K562 (cell line): ENCODE data around the gene ABR. TPM values are rescaled to one million over a fixed set of nuclear protein-coding genes. Genes with fewer than 3 reads are reported as not detected.

Experiments used
- ATAC-seq: fragments of 200-7000 bp; cut with Tn5 transposase; 3 replicates; pipeline ENCODE4 v1.9.1; 2020; ENCODE audit warnings: moderate library complexity
- BruUV-seq: library from RNA; stranded (reverse); fragments of 400-500 nt; replicated peaks from 2 replicates; lab custom pipeline; 2021; lab: Mats Ljungman, UMichigan
- CTCF ChIA-PET: fragments of 300-600 bp; formaldehyde crosslinking; extraction: SDS; loops from one replicate; lab custom pipeline; 2021; ENCODE audit warnings: low intra/inter-chr PET ratio; lab: Yijun Ruan, JAX
- POLR2A ChIA-PET: fragments of 300-600, 350-650 bp; sonication (Branson Sonifier 250); formaldehyde crosslinking; extraction: SDS; loops from one replicate; lab custom pipeline; 2021; ENCODE audit warnings: antibody characterized with exemption, inconsistent platforms; lab: Yijun Ruan, JAX
- DNase-seq, 4 experiments: peaks; one replicate each; pipeline versions ENCODE4 v3.0.0 to v3.0.0-alpha.2; 2011 to 2018; ENCODE audit warnings: low spot score in 3 of 4, mixed read lengths in 3 of 4; ENCODE audit errors: extremely low read depth in 1 of 4
- FAIRE-seq: peaks from 2 replicates; lab custom pipeline; 2011; peaks lifted over from hg19 to GRCh38; lab: Jason Lieb, UNC
- H2AFZ ChIP-seq: 2 replicates; pipeline ENCODE4 v1.6.0; 2011; ENCODE audit warnings: low read depth, low read length, control low read depth, inconsistent platforms
- H3K27ac ChIP-seq: fragments of 200-600 bp; 3 replicates; pipeline ENCODE4 v1.8.0; 2011; ENCODE audit warnings: low read depth, mild to moderate bottlenecking, control low read depth, inconsistent platforms, low read length, moderate library complexity, mixed read lengths; ENCODE audit errors: extremely low read depth
- H3K27me3 ChIP-seq, 2 experiments: fragments of 300-600 bp in 1 of 2; 2 replicates in 1 of 2; 3 replicates in 1 of 2; pipeline versions ENCODE4 v1.6.0 to v1.8.0; 2011; ENCODE audit warnings: inconsistent platforms in 2 of 2, low read length in 2 of 2, mild to moderate bottlenecking in 1 of 2, mixed read lengths in 1 of 2, moderate library complexity in 1 of 2; ENCODE audit not compliant: control insufficient read depth in 2 of 2, insufficient read depth in 2 of 2
- H3K36me3 ChIP-seq: fragments of 300-600 bp; 3 replicates; pipeline ENCODE4 v1.8.0; 2011; ENCODE audit warnings: mild to moderate bottlenecking, low read length, inconsistent platforms; ENCODE audit not compliant: control insufficient read depth, insufficient read depth
- H3K4me1 ChIP-seq, 2 experiments: fragments of 200-600 bp in 1 of 2; replicated peaks in 1 of 2; 2 replicates in 1 of 2; 3 replicates in 1 of 2; pipeline versions ENCODE4 v1.5.1 to v1.8.0; 2011; ENCODE audit warnings: inconsistent platforms in 2 of 2, low read length in 2 of 2, mild to moderate bottlenecking in 1 of 2, mixed read lengths in 1 of 2, moderate library complexity in 1 of 2; ENCODE audit not compliant: control insufficient read depth in 2 of 2, insufficient read depth in 2 of 2
- H3K4me2 ChIP-seq: 2 replicates; pipeline ENCODE4 v1.6.1; 2011; ENCODE audit warnings: low read length, control low read depth, inconsistent platforms, mixed read lengths; ENCODE audit not compliant: insufficient read depth
- H3K4me3 ChIP-seq: fragments of 200-600 bp; sonication (generic), shearing (Covaris generic); 2 replicates; pipeline ENCODE4 v1.5.1; 2016; ENCODE audit warnings: control low read depth, inconsistent platforms
- H3K79me2 ChIP-seq: fragments of 200-600 bp; 3 replicates; pipeline ENCODE4 v1.8.0; 2011; ENCODE audit warnings: low read length, inconsistent platforms; ENCODE audit not compliant: control insufficient read depth, insufficient read depth
- H3K9ac ChIP-seq, 2 experiments: 2 replicates each; pipeline versions ENCODE4 v1.6.0 to v1.6.1; 2011; ENCODE audit warnings: low read depth in 2 of 2, low read length in 2 of 2, control low read depth in 1 of 2, inconsistent platforms in 1 of 2, mild to moderate bottlenecking in 1 of 2, mixed read lengths in 1 of 2; ENCODE audit not compliant: insufficient read depth in 1 of 2
- H3K9me1 ChIP-seq: one replicate; pipeline ENCODE4 v1.6.0; 2011; ENCODE audit warnings: inconsistent platforms, mild to moderate bottlenecking, low read length, moderate library complexity; ENCODE audit not compliant: control insufficient read depth, insufficient read depth
- H3K9me3 ChIP-seq: replicated peaks from 2 replicates; pipeline ENCODE4 v1.5.1; 2011; ENCODE audit warnings: low read depth, low read length, inconsistent platforms; ENCODE audit not compliant: control insufficient read depth, insufficient read depth
- H4K20me1 ChIP-seq: replicated peaks from 2 replicates; pipeline ENCODE4 v1.6.1; 2011; ENCODE audit warnings: low read length, inconsistent platforms, mixed read lengths; ENCODE audit not compliant: control insufficient read depth, insufficient read depth
- ATF4 ChIP-seq: fragments of 450-650 bp; formaldehyde crosslinking; IDR thresholded peaks from 2 replicates; pipeline ENCODE4 v1.4.0; 2022; ENCODE audit warnings: mild to moderate bottlenecking, moderate library complexity
- ETV5 ChIP-seq: sonication (generic); formaldehyde crosslinking; IDR thresholded peaks from 2 replicates; pipeline ENCODE4 v1.4.0; 2020; ENCODE audit warnings: low read depth, mild to moderate bottlenecking, missing genetic modification reagents
- EWSR1 ChIP-seq: fragments of 450-650 bp; IDR thresholded peaks from 2 replicates; pipeline ENCODE4 v1.6.1; 2018; ENCODE audit warnings: borderline replicate concordance, mild to moderate bottlenecking, low read depth, moderate library complexity; ENCODE audit not compliant: partially characterized antibody
- HBP1 ChIP-seq: fragments of 450-650 bp; formaldehyde crosslinking; IDR thresholded peaks from 2 replicates; pipeline ENCODE4 v1.4.0; 2022; ENCODE audit warnings: missing genetic modification characterization
- NFE2L1 ChIP-seq: fragments of 450-650 bp; IDR thresholded peaks from 2 replicates; pipeline ENCODE4 v1.6.1; 2016; ENCODE audit warnings: missing genetic modification characterization, low read depth, mild to moderate bottlenecking, missing compliant biosample characterization, moderate library complexity, borderline replicate concordance
- PML ChIP-seq: IDR thresholded peaks from 2 replicates; pipeline ENCODE4 v1.6.1; 2012; ENCODE audit warnings: low read length, inconsistent platforms
- POLR2AphosphoS5 ChIP-seq: IDR thresholded peaks from 2 replicates; pipeline ENCODE4 v1.6.1; 2011; ENCODE audit warnings: mild to moderate bottlenecking, low read depth, low read length, moderate library complexity; ENCODE audit not compliant: control insufficient read depth, insufficient read depth
- RUNX1 ChIP-seq: sonication (generic); IDR thresholded peaks from 2 replicates; pipeline ENCODE4 v1.6.1; 2016; ENCODE audit warnings: antibody characterized with exemption, low read depth
- SAP30 ChIP-seq: fragments of 200-600 bp; sonication (generic); IDR thresholded peaks from 2 replicates; pipeline ENCODE4 v1.6.1; 2012; ENCODE audit warnings: borderline replicate concordance, low read depth, mild to moderate bottlenecking, moderate library complexity, low read length, control low read depth, inconsistent platforms; ENCODE audit not compliant: insufficient read depth, poor library complexity, severe bottlenecking
- SP1 ChIP-seq: sonication (generic); formaldehyde crosslinking; IDR thresholded peaks from 2 replicates; pipeline ENCODE4 v1.8.1; 2022; ENCODE audit warnings: mild to moderate bottlenecking, missing genetic modification reagents
- TFAM ChIP-seq: fragments of 250-450 bp; sonication (Bioruptor Pico); conservative IDR thresholded peaks from 2 replicates; pipeline ENCODE4 v1.5.0; 2021; ENCODE audit warnings: mild to moderate bottlenecking, moderate library complexity
- ZKSCAN8 ChIP-seq: fragments of 200-800 bp; sonication (Bioruptor generic); IDR thresholded peaks from 2 replicates; pipeline ENCODE4 v1.6.1; 2016; ENCODE audit warnings: missing genetic modification characterization, missing compliant biosample characterization
- ZNF561 ChIP-seq: fragments of 450-650 bp; formaldehyde crosslinking; conservative IDR thresholded peaks from 2 replicates; pipeline ENCODE4 v1.4.0; 2020; ENCODE audit warnings: mild to moderate bottlenecking, moderate library complexity
- ZNF75A ChIP-seq: fragments of 450-650 bp; formaldehyde crosslinking; IDR thresholded peaks from 2 replicates; pipeline ENCODE4 v1.4.0; 2020; ENCODE audit warnings: mild to moderate bottlenecking
- ZNF77 ChIP-seq: fragments of 250-450 bp; sonication (Bioruptor Pico); IDR thresholded peaks from 2 replicates; pipeline ENCODE4 v1.5.0; 2020
- ZSCAN29 ChIP-seq: fragments of 450-650 bp; IDR thresholded peaks from 2 replicates; pipeline ENCODE4 v1.6.1; 2017
- WGBS: fragments of 100-300 bp; shearing (Covaris generic); methylation state at CpG from one replicate; pipeline ENCODE4 v1.1.6; 2016; ENCODE audit warnings: low coverage, mixed read lengths; ENCODE audit not compliant: insufficient coverage; ENCODE audit errors: missing lambda C conversion rate; 5-methylcytosine and 5-hydroxymethylcytosine counted together
- in situ Hi-C: fragments of 300-500 bp; cut with MboI; formaldehyde crosslinking; loops from 4 replicates; pipeline ENCODE4 v1.15.0; 2018; ENCODE audit warnings: inconsistent platforms, mixed read lengths
- intact Hi-C: fragments of 100-400 bp; cut with micrococcal nuclease; formaldehyde crosslinking; loops from 2 replicates; pipeline ENCODE4 v1.14.2; 2022
- polyA plus RNA-seq, 8 experiments: library from polyadenylated mRNA; depleted of rRNA in 4 of 8; stranded (reverse) in 5 of 8; unstranded in 3 of 8; fragments of >200 nt; fragmentation: Nextera tagmentation in 2 of 8; fragmentation: Illumina TruSeq in 1 of 8; extraction: Ambion mirVana in 2 of 8; extraction: Trizol in 1 of 8; gene quantifications; 2 replicates each; pipeline versions ENCODE4 v1.2.1 to v1.2.3, GENCODE V29; 2011 to 2014; ENCODE audit warnings: inconsistent platforms in 1 of 8, missing spikeins in 1 of 8
- total RNA-seq, 7 experiments: library from RNA; depleted of rRNA in 6 of 7; stranded (reverse); fragments of >200 nt in 6 of 7; fragmentation: Illumina TruSeq in 2 of 7; extraction: Trizol in 2 of 7; gene quantifications; 2 replicates each; pipeline versions ENCODE4 v1.2.1 to v1.2.3, GENCODE V29; 2011 to 2021; ENCODE audit warnings: low replicate concordance in 1 of 7

Gene ABR
- total and polyA plus RNA-seq, 9 of the 15 experiments (the other 6 are each of a cell fraction or from before 2014, with no cell fraction given) = 0.07 to 1.6 (median 0.37) TPM; not detected in 1

- H3K9me1 ChIP-seq = no peaks in the 10 kb centered on the region
- H3K4me1 ChIP-seq = peaks cover 0 to 21% of the 10 kb centered on the region in 2 experiments; a peak in 2 of 5 replicates
- H3K9me3 ChIP-seq = no peaks in the 10 kb centered on the region
- in situ Hi-C loops = no loop called here
- no peak for ATAC-seq
- peaks cover 17 to 76% of the 10 kb centered on the region in 2 experiments; a peak in 4 of 5 replicates for H3K27me3 ChIP-seq
- no peak overlapping the region for H3K9ac ChIP-seq
- CTCF ChIA-PET = no interaction called here
- no TSS peak for BruUV-seq
- TF ChIP-seq ZNF77 (CRISPR knock-in tag) (no peak), ZNF75A (no peak), SAP30 (no peak), RUNX1 (no peak), EWSR1 (no peak), HBP1 (CRISPR knock-in tag) (no peak), ZNF561 (CRISPR knock-in tag) (no peak), TFAM (no peak), PML (no peak), SP1 (CRISPR knock-in tag) (no peak), ZKSCAN8 (CRISPR knock-in tag) (no peak), ETV5 (CRISPR knock-in tag) (no peak), ATF4 (CRISPR knock-in tag) (no peak), ZSCAN29 (no peak), NFE2L1 (tag) (no peak), POLR2AphosphoS5 (no peak)
- intact Hi-C loops = no loop called here
- no peaks in the 10 kb centered on the region; the same call in 1 of the 2 replicates for H4K20me1 ChIP-seq
- DNase-seq = no peak
- H3K36me3 ChIP-seq = no peaks in the 10 kb centered on the region
- no peak overlapping the region for H3K4me2 ChIP-seq
- no peak overlapping the region for H3K4me3 ChIP-seq
- H3K79me2 ChIP-seq = no peaks in the 10 kb centered on the region
- no peak overlapping the region for H3K27ac ChIP-seq
- no peak overlapping the region for H2AFZ ChIP-seq
- 11% methylated on average over 10 of the region's 17 CpGs for WGBS
- no peak for FAIRE-seq
- POLR2A ChIA-PET = interaction anchor here (0.6 to 1.3 kb wide), 2 partner anchors 11 to 16 kb away, joined by 3 to 5 read pairs; no protein-coding TSS in a partner anchor
Observed at GRCh38 chr17:1021147-1021546, 158.6 kb downstream of the ABR start.
